ENCODE measurements around the gene GRAMD4.

GRAMD4 gene

GRCh38 chr22:46707305-46707704 is 87.1 kb downstream of the GRAMD4 start:
- Mint-ChIP-seq H3K4me3 (no peak overlapping the region), H3K27ac (no peak overlapping the region), H3K9me3 (no peaks in the 10 kb centered on the region), H3K36me3 (ENCODE audit: low read depth) (peaks cover 99% of the 10 kb centered on the region), H3K27me3 (no peaks in the 10 kb centered on the region), H3K4me1 (ENCODE audit: low read depth) (peaks cover 11% of the 10 kb centered on the region)
- DNase-seq, result no peak

GRCh38 chr22:46707827-46708570 is 87.8 kb downstream of the GRAMD4 start:
- peaks cover 97% of the 10 kb centered on the region for H3K36me3 Mint-ChIP-seq (ENCODE audit: low read depth)
- no peak overlapping the region for H3K4me3 Mint-ChIP-seq
- H3K27ac Mint-ChIP-seq, result peak overlapping the region; percentile 3
- DNase-seq, result no peak
- no peaks in the 10 kb centered on the region for H3K27me3 Mint-ChIP-seq
- H3K4me1 Mint-ChIP-seq (ENCODE audit: low read depth), result peaks cover 11% of the 10 kb centered on the region
- H3K9me3 Mint-ChIP-seq, result no peaks in the 10 kb centered on the region

GRCh38 chr22:46708766-46709330 is 88.7 kb downstream of the GRAMD4 start:
- peak overlapping the region; percentile 3 for H3K27ac Mint-ChIP-seq
- no peak overlapping the region for H3K4me3 Mint-ChIP-seq
- peaks cover 95% of the 10 kb centered on the region for H3K36me3 Mint-ChIP-seq (ENCODE audit: low read depth)
- DNase-seq, result no peak
- peaks cover 15% of the 10 kb centered on the region for H3K4me1 Mint-ChIP-seq (ENCODE audit: low read depth)
- no peaks in the 10 kb centered on the region for H3K27me3 Mint-ChIP-seq
- H3K9me3 Mint-ChIP-seq, result no peaks in the 10 kb centered on the region

- Mint-ChIP-seq H3K4me3 (no peak overlapping the region), H3K36me3 (ENCODE audit: low read depth) (peaks cover 95% of the 10 kb centered on the region), H3K27ac (peak overlapping the region; percentile 19), H3K27me3 (no peaks in the 10 kb centered on the region), H3K4me1 (ENCODE audit: low read depth) (peaks cover 19% of the 10 kb centered on the region), H3K9me3 (no peaks in the 10 kb centered on the region)
- DNase-seq, result no peak
These were observed 90.6 kb downstream of the GRAMD4 start for GRCh38 chr22:46710806-46711205.

- H3K4me1 Mint-ChIP-seq (ENCODE audit: low read depth), result peaks cover 19% of the 10 kb centered on the region
- H3K27me3 Mint-ChIP-seq, result no peaks in the 10 kb centered on the region
- H3K4me3 Mint-ChIP-seq, result no peak overlapping the region
- H3K9me3 Mint-ChIP-seq, result no peaks in the 10 kb centered on the region
- DNase-seq, result no peak
- H3K36me3 Mint-ChIP-seq (ENCODE audit: low read depth), result peaks cover 92% of the 10 kb centered on the region
- H3K27ac Mint-ChIP-seq, result peak overlapping the region; percentile 6
These were observed 92.1 kb downstream of the GRAMD4 start for GRCh38 chr22:46712288-46712687.

GRCh38 chr22:46714550-46714949 is 94.4 kb downstream of the GRAMD4 start:
- no peaks in the 10 kb centered on the region for H3K27me3 Mint-ChIP-seq
- H3K27ac Mint-ChIP-seq, result peak overlapping the region; percentile 49
- DNase-seq, result no peak
- H3K4me3 Mint-ChIP-seq, result no peak overlapping the region
- no peaks in the 10 kb centered on the region for H3K9me3 Mint-ChIP-seq
- peaks cover 92% of the 10 kb centered on the region for H3K36me3 Mint-ChIP-seq (ENCODE audit: low read depth)
- peaks cover 19% of the 10 kb centered on the region for H3K4me1 Mint-ChIP-seq (ENCODE audit: low read depth)

- Mint-ChIP-seq H3K27ac (peak overlapping the region; percentile 4), H3K36me3 (ENCODE audit: low read depth) (peaks cover 84% of the 10 kb centered on the region), H3K4me3 (no peak overlapping the region), H3K9me3 (no peaks in the 10 kb centered on the region), H3K27me3 (no peaks in the 10 kb centered on the region), H3K4me1 (ENCODE audit: low read depth) (peaks cover 15% of the 10 kb centered on the region)
- DNase-seq, result no peak
These were observed 99.7 kb downstream of the GRAMD4 start for GRCh38 chr22:46719921-46720320.

- H3K27ac Mint-ChIP-seq, result no peak overlapping the region
- H3K4me1 Mint-ChIP-seq (ENCODE audit: low read depth), result peaks cover 22% of the 10 kb centered on the region
- H3K36me3 Mint-ChIP-seq (ENCODE audit: low read depth), result peaks cover 86% of the 10 kb centered on the region
- no peak overlapping the region for H3K4me3 Mint-ChIP-seq
- no peaks in the 10 kb centered on the region for H3K9me3 Mint-ChIP-seq
- no peaks in the 10 kb centered on the region for H3K27me3 Mint-ChIP-seq
- no peak for DNase-seq
These were observed 101.4 kb downstream of the GRAMD4 start for GRCh38 chr22:46721501-46722085.

GRCh38 chr22:46723882-46724281 is 103.7 kb downstream of the GRAMD4 start:
- DNase-seq, result no peak
- Mint-ChIP-seq H3K9me3 (no peaks in the 10 kb centered on the region), H3K27ac (no peak overlapping the region), H3K36me3 (ENCODE audit: low read depth) (peaks cover 85% of the 10 kb centered on the region), H3K27me3 (no peaks in the 10 kb centered on the region), H3K4me1 (ENCODE audit: low read depth) (peaks cover 39% of the 10 kb centered on the region), H3K4me3 (no peak overlapping the region)

- no peak overlapping the region for H3K27ac Mint-ChIP-seq
These were observed 104.9 kb downstream of the GRAMD4 start for GRCh38 chr22:46725096-46725495.

GRCh38 chr22:46726066-46726985 is 106.1 kb downstream of the GRAMD4 start:
- Mint-ChIP-seq H3K4me1 (ENCODE audit: low read depth) (peaks cover 51% of the 10 kb centered on the region), H3K27me3 (no peaks in the 10 kb centered on the region), H3K4me3 (no peak overlapping the region), H3K36me3 (ENCODE audit: low read depth) (peaks cover 74% of the 10 kb centered on the region), H3K27ac (no peak overlapping the region), H3K9me3 (no peaks in the 10 kb centered on the region)
- no peak for DNase-seq

More at GRCh38 chr22:46725096-46725495, 104.9 kb downstream of the GRAMD4 start:
- Mint-ChIP-seq H3K36me3 (ENCODE audit: low read depth) (peaks cover 78% of the 10 kb centered on the region), H3K4me3 (no peak overlapping the region), H3K4me1 (ENCODE audit: low read depth) (peaks cover 42% of the 10 kb centered on the region), H3K27me3 (no peaks in the 10 kb centered on the region), H3K9me3 (no peaks in the 10 kb centered on the region)
- DNase-seq, result no peak

- Mint-ChIP-seq H3K27me3 (no peaks in the 10 kb centered on the region), H3K4me3 (no peak overlapping the region), H3K27ac (peak overlapping the region; percentile 23), H3K9me3 (no peaks in the 10 kb centered on the region), H3K4me1 (ENCODE audit: low read depth) (peaks cover 56% of the 10 kb centered on the region), H3K36me3 (ENCODE audit: low read depth) (peaks cover 75% of the 10 kb centered on the region)
- no peak for DNase-seq
These were observed 106.8 kb downstream of the GRAMD4 start for GRCh38 chr22:46726986-46727317.

GRCh38 chr22:46727813-46728364 is 107.7 kb downstream of the GRAMD4 start:
- H3K4me3 Mint-ChIP-seq, result no peak overlapping the region
- no peaks in the 10 kb centered on the region for H3K9me3 Mint-ChIP-seq
- no peaks in the 10 kb centered on the region for H3K27me3 Mint-ChIP-seq
- H3K36me3 Mint-ChIP-seq (ENCODE audit: low read depth), result peaks cover 75% of the 10 kb centered on the region
- DNase-seq, result no peak
- H3K27ac Mint-ChIP-seq, result peak overlapping the region; percentile 64
- peaks cover 58% of the 10 kb centered on the region for H3K4me1 Mint-ChIP-seq (ENCODE audit: low read depth)

GRCh38 chr22:46728470-46728869 is 108.3 kb downstream of the GRAMD4 start:
- peaks cover 71% of the 10 kb centered on the region for H3K36me3 Mint-ChIP-seq (ENCODE audit: low read depth)
- no peaks in the 10 kb centered on the region for H3K27me3 Mint-ChIP-seq
- H3K27ac Mint-ChIP-seq, result peak overlapping the region; percentile 72
- peaks cover 56% of the 10 kb centered on the region for H3K4me1 Mint-ChIP-seq (ENCODE audit: low read depth)
- DNase-seq, result no peak
- no peak overlapping the region for H3K4me3 Mint-ChIP-seq
- H3K9me3 Mint-ChIP-seq, result no peaks in the 10 kb centered on the region
